Neutrophil (primary cell): ENCODE results near the gene SPINK8.

ENCODE experiments used
- H3K27ac ChIP-seq: fragments of 200-600 bp; sonication (generic); 2 replicates; pipeline ENCODE4 v1.5.1; 2016; ENCODE audit warnings: mild to moderate bottlenecking, moderate library complexity
- H3K27me3 ChIP-seq: fragments of 200-600 bp; sonication (generic); 2 replicates; pipeline ENCODE4 v1.6.0; 2016; ENCODE audit warnings: mild to moderate bottlenecking
- H3K36me3 ChIP-seq: fragments of 200-600 bp; sonication (generic); 2 replicates; pipeline ENCODE4 v1.5.1; 2017
- H3K4me1 ChIP-seq, 2 experiments: fragments of 200-600 bp in 1 of 2; sonication (generic) in 1 of 2; 1 replicate in 1 of 2; 2 replicates in 1 of 2; pipeline versions ENCODE4 v1.5.1 to v1.6.1; 2013 to 2016; ENCODE audit warnings: low read depth in 1 of 2, low read length in 1 of 2, mild to moderate bottlenecking in 1 of 2, moderate library complexity in 1 of 2; ENCODE audit not compliant: control insufficient read depth in 1 of 2, insufficient read depth in 1 of 2
- H3K4me3 ChIP-seq, 2 experiments: fragments of 200-600 bp in 1 of 2; sonication (generic) in 1 of 2; 1 replicate in 1 of 2; 2 replicates in 1 of 2; pipeline ENCODE4 v1.5.1; 2013 to 2016; ENCODE audit warnings: low read depth in 1 of 2, low read length in 1 of 2, mild to moderate bottlenecking in 1 of 2, moderate library complexity in 1 of 2
- H3K9me3 ChIP-seq: fragments of 200-600 bp; sonication (generic); 2 replicates; pipeline ENCODE4 v1.5.1; 2016
- TF ChIP-seq, protein P1 (sequence below): fragments of 200-600 bp; sonication (generic); IDR thresholded peaks from 2 replicates; pipeline ENCODE4 v1.5.1; 2016; ENCODE audit warnings: antibody characterized with exemption

SPINK8 gene

DNA sequence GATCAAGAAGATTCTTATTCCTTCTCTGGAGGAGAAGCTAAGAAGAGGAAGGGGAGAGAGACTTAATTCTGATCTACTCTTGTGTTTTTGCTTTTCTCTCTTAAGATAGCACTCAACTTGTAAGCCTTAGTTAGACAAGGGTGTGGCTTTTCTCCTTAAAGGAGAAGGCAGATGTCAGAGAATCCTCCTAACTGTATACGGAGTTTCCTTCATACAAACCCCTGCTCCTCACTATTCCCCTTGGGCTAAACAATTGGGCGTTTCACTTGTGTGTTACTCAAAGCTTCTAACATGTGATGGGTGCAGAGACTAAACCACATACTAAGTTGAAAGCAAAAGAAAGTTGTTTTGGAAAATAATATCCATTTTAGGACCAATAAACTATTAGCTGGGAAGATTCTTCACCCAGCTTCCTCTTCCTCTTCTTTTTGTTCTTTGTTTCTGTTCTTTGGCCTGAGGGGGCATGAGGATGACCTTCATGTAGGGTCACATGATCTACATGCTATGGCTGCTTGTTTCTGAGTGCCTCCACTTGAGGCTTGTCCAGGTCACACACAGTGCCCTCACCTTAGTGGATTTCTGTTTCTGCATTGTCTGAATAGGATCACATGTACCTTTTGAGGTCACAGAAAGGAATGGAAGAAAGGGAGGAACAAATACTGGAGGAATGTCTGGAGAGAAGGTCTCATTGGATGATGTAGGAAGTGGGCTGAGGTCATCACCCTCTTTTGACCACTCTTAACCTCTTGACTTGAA is 14.6 kb downstream of the SPINK8 start:
- Histone ChIP-seq H3K4me1 (peaks cover 7 to 10% of the 10 kb centered on the region in 2 experiments), H3K27me3 (no peaks in the 10 kb centered on the region), H3K4me3 (no peak overlapping the region), H3K27ac (no peak overlapping the region), H3K36me3 (no peaks in the 10 kb centered on the region), H3K9me3 (no peaks in the 10 kb centered on the region)
- TF ChIP-seq, protein P1, sequence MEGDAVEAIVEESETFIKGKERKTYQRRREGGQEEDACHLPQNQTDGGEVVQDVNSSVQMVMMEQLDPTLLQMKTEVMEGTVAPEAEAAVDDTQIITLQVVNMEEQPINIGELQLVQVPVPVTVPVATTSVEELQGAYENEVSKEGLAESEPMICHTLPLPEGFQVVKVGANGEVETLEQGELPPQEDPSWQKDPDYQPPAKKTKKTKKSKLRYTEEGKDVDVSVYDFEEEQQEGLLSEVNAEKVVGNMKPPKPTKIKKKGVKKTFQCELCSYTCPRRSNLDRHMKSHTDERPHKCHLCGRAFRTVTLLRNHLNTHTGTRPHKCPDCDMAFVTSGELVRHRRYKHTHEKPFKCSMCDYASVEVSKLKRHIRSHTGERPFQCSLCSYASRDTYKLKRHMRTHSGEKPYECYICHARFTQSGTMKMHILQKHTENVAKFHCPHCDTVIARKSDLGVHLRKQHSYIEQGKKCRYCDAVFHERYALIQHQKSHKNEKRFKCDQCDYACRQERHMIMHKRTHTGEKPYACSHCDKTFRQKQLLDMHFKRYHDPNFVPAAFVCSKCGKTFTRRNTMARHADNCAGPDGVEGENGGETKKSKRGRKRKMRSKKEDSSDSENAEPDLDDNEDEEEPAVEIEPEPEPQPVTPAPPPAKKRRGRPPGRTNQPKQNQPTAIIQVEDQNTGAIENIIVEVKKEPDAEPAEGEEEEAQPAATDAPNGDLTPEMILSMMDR = no peak

DNA sequence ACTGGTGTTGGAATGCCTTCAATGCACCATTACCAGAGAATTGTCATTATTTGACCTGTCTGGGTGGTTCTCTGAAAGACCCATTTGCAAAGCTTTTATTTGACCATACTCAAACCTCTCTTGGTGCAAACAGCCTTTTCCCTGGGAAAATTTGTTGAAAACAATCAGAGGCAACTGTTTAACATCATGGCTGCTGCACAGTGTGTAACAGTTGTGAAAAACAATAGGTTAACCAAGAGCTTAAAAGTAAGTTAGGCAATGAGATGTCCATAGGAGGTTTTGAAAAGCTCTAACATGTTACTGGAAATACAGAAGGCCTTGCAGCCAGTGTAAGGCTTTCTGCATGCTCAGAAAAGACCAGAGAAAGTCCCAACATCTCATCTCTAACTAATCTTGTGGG is 18.9 kb downstream of the SPINK8 start:
- Histone ChIP-seq H3K27ac (no peak overlapping the region), H3K36me3 (no peaks in the 10 kb centered on the region), H3K4me3 (no peak overlapping the region), H3K27me3 (no peaks in the 10 kb centered on the region), H3K4me1 (no peaks in the 10 kb centered on the region), H3K9me3 (no peaks in the 10 kb centered on the region)
- TF ChIP-seq, protein P1 = no peak

DNA sequence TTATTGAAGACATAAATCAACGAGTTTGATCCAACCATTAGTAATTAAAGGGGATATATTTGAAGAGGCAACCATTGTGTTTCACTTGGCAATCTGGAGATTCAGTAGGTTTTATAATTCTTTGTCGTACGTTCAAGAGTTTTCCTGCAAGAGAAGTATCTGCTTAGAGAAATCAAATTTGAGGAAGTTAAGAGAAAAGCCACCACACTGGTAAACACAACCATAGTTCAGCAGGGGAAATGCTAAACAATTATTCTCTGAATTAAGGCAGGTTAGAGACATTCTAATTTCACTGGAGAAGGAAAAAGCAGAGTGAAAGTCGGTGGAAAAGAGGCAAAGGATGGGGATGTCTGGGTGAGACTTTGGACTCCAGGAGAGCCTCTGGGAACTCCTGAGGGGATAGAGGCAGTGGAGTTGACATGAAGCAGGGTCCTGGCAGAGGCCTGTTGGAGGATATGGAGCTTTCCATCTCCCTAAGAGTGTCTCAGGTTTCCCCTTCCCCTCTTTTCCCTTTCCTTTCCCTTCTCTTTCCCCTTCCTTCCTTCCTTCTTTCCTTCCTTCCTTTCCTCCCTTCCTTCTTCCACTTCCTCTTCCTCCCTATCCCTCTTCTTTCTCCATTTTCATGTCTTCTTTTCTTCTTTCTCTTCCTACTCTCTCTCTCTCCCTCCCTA is 26.5 kb downstream of the SPINK8 start:
- Histone ChIP-seq H3K4me1 (peaks cover 10 to 16% of the 10 kb centered on the region in 2 experiments), H3K9me3 (no peaks in the 10 kb centered on the region), H3K27me3 (no peaks in the 10 kb centered on the region), H3K27ac (peak overlapping the region; percentile 60), H3K36me3 (peaks cover 7% of the 10 kb centered on the region), H3K4me3 (peak overlapping the region in 1 of 2 experiments; percentile 0)
- TF ChIP-seq, protein P1 = no peak

DNA sequence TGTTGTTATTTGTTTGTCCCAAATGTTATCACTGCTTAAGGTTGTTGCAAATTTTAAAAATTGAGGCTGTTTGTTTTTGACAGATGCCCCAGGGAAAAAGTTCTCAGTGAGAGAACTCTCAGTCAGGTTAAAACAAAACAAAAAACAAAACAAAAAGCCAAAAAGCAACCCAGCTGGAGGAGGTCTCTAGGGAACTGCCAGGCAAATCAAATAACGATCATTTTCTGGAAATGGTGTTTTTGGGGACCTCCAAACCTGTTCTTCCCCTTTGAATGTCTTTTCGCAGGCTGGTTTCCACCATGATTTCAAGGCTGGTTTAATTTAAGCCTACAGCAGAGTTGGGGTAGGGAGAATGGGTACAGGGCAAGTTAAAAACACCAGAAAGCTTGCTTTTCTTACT is 27.2 kb downstream of the SPINK8 start:
- H3K27me3 ChIP-seq = no peaks in the 10 kb centered on the region
- no peaks in the 10 kb centered on the region for H3K9me3 ChIP-seq

DNA sequence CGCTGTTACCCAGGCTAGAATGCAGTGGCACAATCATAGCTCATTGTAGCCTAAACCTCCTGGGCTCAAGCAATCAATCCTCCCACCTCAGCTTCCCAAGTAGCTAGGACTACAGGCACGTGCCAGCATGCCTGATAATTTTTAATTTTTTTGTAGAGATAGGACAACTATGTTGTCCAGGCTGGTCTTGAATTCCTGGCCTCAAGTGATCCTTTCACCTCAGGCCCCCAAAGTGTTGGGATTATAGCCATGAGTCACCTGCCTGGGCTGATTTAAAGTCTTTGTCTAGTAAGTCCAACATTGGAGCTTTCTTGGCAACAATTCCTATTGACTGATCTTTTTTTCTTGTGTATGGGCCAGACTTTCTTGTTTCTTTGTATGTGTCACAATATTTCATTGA is 28.1 kb downstream of the SPINK8 start:
- Histone ChIP-seq H3K9me3 (no peaks in the 10 kb centered on the region), H3K4me3 (no peak overlapping the region), H3K27ac (no peak overlapping the region), H3K4me1 (peaks cover 19 to 23% of the 10 kb centered on the region in 2 experiments), H3K27me3 (no peaks in the 10 kb centered on the region), H3K36me3 (peaks cover 7% of the 10 kb centered on the region)
- TF ChIP-seq, protein P1 = no peak

More for the DNA sequence above, 27.2 kb downstream of the SPINK8 start:
- Histone ChIP-seq H3K27ac (peak overlapping the region; percentile 60), H3K4me3 (no peak overlapping the region), H3K4me1 (peaks cover 15 to 20% of the 10 kb centered on the region in 2 experiments), H3K36me3 (peaks cover 7% of the 10 kb centered on the region)
- TF ChIP-seq, protein P1 = no peak
